Measurements from ENCODE around the gene PCSK5.

The PCSK5 gene

DNA sequence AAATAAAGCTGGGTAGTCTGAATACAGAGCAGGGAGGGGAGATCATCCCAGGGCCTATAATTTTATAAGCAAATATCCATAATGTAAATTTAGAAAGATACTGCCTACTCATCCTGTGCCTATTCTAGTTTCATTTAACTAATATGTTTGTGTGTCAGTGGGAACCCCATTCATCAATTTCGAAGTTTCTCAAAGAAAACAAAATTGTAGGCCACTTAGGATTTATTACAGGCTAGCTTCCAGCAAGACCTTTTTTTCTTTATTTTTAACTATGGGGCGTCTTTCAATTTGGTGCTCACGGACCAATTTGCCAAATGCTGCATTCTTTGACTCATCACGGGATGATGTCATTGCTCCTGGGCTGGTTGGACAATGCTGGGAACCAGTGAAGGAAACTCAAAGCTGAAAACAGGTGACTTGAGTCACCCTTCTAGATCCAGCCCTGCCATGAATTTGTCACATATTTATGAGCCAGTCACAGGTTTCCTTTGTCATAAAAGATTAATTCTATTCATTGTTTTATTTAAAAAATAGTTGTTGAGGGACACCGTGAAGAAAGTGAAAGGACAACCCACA is 13.4 kb downstream of the PCSK5 start:
- H3K27me3 ChIP-seq (ENCODE audit: control insufficient read depth in 1 of 2, insufficient read depth in 2 of 2, low read length in 2 of 2): no peaks in the 10 kb centered on the region
- H3K36me3 ChIP-seq (ENCODE audit: control insufficient read depth in 2 of 2, insufficient read depth in 2 of 2, low read length in 2 of 2): no peaks in the 10 kb centered on the region
- no peak overlapping the region for H3K4me3 ChIP-seq (ENCODE audit: low read length in 2 of 2)
- no peak overlapping the region for H3K27ac ChIP-seq (ENCODE audit: low read length)
- no peaks in the 10 kb centered on the region for H3K9me3 ChIP-seq (ENCODE audit: control insufficient read depth in 2 of 2, low read length in 2 of 2)
- no peak overlapping the region for H3K9ac ChIP-seq (ENCODE audit: low read length in 2 of 2)
- peaks cover 2% of the 10 kb centered on the region for H3K4me1 ChIP-seq (ENCODE audit: control insufficient read depth, insufficient read depth, low read length)

GRCh38 chr9:75904364-75904763 is 13.9 kb downstream of the PCSK5 start:
- Histone ChIP-seq H3K9me3 (ENCODE audit: control insufficient read depth in 2 of 2, low read length in 2 of 2) (no peaks in the 10 kb centered on the region), H3K27ac (ENCODE audit: low read length) (no peak overlapping the region), H3K4me3 (ENCODE audit: low read length in 2 of 2) (no peak overlapping the region), H3K36me3 (ENCODE audit: control insufficient read depth in 2 of 2, insufficient read depth in 2 of 2, low read length in 2 of 2) (no peaks in the 10 kb centered on the region), H3K27me3 (ENCODE audit: control insufficient read depth in 1 of 2, insufficient read depth in 2 of 2, low read length in 2 of 2) (no peaks in the 10 kb centered on the region), H3K9ac (ENCODE audit: low read length in 2 of 2) (no peak overlapping the region), H3K4me1 (ENCODE audit: control insufficient read depth, insufficient read depth, low read length) (peaks cover 2% of the 10 kb centered on the region)

DNA sequence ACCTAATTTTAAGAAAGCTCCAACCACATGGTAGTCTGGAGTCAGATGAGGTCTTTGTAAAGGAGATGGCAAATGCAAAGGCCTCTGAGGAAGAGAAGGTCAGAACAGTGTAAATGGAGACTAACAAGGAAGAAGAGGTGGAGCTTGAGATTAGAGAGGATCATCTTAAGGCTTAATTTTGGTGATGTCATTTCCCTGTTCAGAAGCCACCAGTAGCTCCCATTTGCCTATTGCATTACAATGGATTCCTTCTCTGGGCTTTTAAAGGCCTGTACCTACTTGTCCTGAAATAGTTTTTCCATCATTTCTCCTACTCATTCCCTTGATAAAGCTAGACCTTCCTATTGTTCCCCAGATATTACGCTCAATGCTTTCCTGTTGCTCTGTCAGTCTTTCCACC is 16.1 kb downstream of the PCSK5 start:
- Histone ChIP-seq H3K27me3 (ENCODE audit: control insufficient read depth in 1 of 2, insufficient read depth in 2 of 2, low read length in 2 of 2) (no peaks in the 10 kb centered on the region), H3K27ac (ENCODE audit: low read length) (no peak overlapping the region), H3K9me3 (ENCODE audit: control insufficient read depth in 2 of 2, low read length in 2 of 2) (no peaks in the 10 kb centered on the region), H3K36me3 (ENCODE audit: control insufficient read depth in 2 of 2, insufficient read depth in 2 of 2, low read length in 2 of 2) (no peaks in the 10 kb centered on the region), H3K4me1 (ENCODE audit: control insufficient read depth, insufficient read depth, low read length) (peaks cover 3% of the 10 kb centered on the region), H3K4me3 (ENCODE audit: low read length in 2 of 2) (no peak overlapping the region), H3K9ac (ENCODE audit: low read length in 2 of 2) (no peak overlapping the region)

GRCh38 chr9:75907329-75907728 is 16.9 kb downstream of the PCSK5 start:
- H3K4me3 ChIP-seq (ENCODE audit: low read length in 2 of 2): no peak overlapping the region
- no peak overlapping the region for H3K9ac ChIP-seq (ENCODE audit: low read length in 2 of 2)
- peaks cover 3% of the 10 kb centered on the region for H3K4me1 ChIP-seq (ENCODE audit: control insufficient read depth, insufficient read depth, low read length)
- no peaks in the 10 kb centered on the region for H3K9me3 ChIP-seq (ENCODE audit: control insufficient read depth in 2 of 2, low read length in 2 of 2)
- H3K36me3 ChIP-seq (ENCODE audit: control insufficient read depth in 2 of 2, insufficient read depth in 2 of 2, low read length in 2 of 2): no peaks in the 10 kb centered on the region
- H3K27me3 ChIP-seq (ENCODE audit: control insufficient read depth in 1 of 2, insufficient read depth in 2 of 2, low read length in 2 of 2): no peaks in the 10 kb centered on the region
- no peak overlapping the region for H3K27ac ChIP-seq (ENCODE audit: low read length)

- Histone ChIP-seq H3K36me3 (ENCODE audit: control insufficient read depth in 2 of 2, insufficient read depth in 2 of 2, low read length in 2 of 2) (no peaks in the 10 kb centered on the region), H3K27ac (ENCODE audit: low read length) (no peak overlapping the region), H3K9ac (ENCODE audit: low read length in 2 of 2) (no peak overlapping the region), H3K9me3 (ENCODE audit: control insufficient read depth in 2 of 2, low read length in 2 of 2) (no peaks in the 10 kb centered on the region), H3K4me1 (ENCODE audit: control insufficient read depth, insufficient read depth, low read length) (peaks cover 3% of the 10 kb centered on the region), H3K27me3 (ENCODE audit: control insufficient read depth in 1 of 2, insufficient read depth in 2 of 2, low read length in 2 of 2) (no peaks in the 10 kb centered on the region), H3K4me3 (ENCODE audit: low read length in 2 of 2) (no peak overlapping the region)
Observed at GRCh38 chr9:75907923-75908322, 17.4 kb downstream of the PCSK5 start.

DNA sequence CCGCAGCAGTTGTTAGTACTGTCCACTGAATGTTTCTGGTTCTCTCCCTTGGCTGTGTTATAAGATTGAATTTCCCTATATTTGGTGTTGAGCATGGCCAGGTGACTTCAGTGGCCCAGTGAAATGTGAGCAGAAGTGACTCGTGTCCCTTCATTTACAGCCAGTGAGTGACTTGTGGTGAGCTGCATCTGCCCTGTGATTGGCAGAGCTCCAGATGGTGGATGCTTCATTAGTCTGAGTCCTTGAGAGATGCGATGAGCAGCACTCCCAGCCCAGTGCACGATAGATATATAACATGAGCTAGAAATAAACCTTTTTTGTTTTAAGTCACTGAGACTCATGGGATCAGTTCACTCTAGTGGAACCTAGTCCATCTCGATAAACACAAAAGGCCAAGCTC is 19.3 kb downstream of the PCSK5 start:
- Histone ChIP-seq H3K4me3 (ENCODE audit: low read length in 2 of 2) (no peak overlapping the region), H3K27ac (ENCODE audit: low read length) (no peak overlapping the region), H3K4me1 (ENCODE audit: control insufficient read depth, insufficient read depth, low read length) (peaks cover 3% of the 10 kb centered on the region), H3K27me3 (ENCODE audit: control insufficient read depth in 1 of 2, insufficient read depth in 2 of 2, low read length in 2 of 2) (no peaks in the 10 kb centered on the region), H3K36me3 (ENCODE audit: control insufficient read depth in 2 of 2, insufficient read depth in 2 of 2, low read length in 2 of 2) (no peaks in the 10 kb centered on the region), H3K9ac (ENCODE audit: low read length in 2 of 2) (no peak overlapping the region), H3K9me3 (ENCODE audit: control insufficient read depth in 2 of 2, low read length in 2 of 2) (no peaks in the 10 kb centered on the region)

DNA sequence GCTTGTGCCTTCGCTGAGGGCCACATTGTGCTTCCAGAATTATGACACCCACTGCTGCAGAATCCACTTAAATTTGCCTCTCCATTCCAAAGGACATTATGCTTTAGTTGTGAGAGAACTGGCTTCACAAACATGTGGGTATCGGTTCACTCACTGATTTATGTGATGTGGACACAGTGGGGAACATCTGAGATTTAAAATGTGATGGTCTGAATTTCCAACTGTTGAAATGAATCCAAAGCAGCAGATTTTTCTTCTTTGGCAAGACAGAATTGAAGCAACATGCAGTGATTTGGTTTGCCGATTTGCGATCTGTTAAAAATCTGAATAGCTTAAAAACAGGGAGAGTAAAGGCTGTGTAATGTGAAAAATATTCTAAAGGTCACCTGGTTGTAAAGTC is 20.3 kb downstream of the PCSK5 start:
- Histone ChIP-seq H3K27me3 (ENCODE audit: control insufficient read depth in 1 of 2, insufficient read depth in 2 of 2, low read length in 2 of 2) (no peaks in the 10 kb centered on the region), H3K9me3 (ENCODE audit: control insufficient read depth in 2 of 2, low read length in 2 of 2) (no peaks in the 10 kb centered on the region), H3K27ac (ENCODE audit: low read length) (no peak overlapping the region), H3K4me1 (ENCODE audit: control insufficient read depth, insufficient read depth, low read length) (peaks cover 3% of the 10 kb centered on the region), H3K36me3 (ENCODE audit: control insufficient read depth in 2 of 2, insufficient read depth in 2 of 2, low read length in 2 of 2) (no peaks in the 10 kb centered on the region), H3K9ac (ENCODE audit: low read length in 2 of 2) (no peak overlapping the region), H3K4me3 (ENCODE audit: low read length in 2 of 2) (no peak overlapping the region)

DNA sequence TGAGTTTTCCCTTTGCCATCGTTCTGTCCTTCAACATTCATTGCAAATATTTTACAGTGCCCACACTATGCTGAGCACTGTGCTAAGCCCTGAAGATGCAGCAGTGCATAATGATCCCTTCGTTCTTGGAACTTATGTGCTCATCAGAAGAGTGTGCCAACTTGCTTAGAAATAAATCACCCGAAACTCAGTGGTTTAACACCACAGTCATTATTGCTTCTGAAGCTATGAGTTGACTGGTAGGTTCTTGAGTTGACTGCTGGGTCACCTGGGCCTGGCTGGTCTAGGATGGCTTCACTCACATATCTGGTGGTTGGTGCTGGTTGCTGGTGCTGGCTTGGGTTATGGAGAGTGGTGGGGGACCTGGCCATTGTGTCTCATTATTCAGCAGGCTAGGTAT is 20.9 kb downstream of the PCSK5 start:
- Histone ChIP-seq H3K27ac (ENCODE audit: low read length) (no peak overlapping the region), H3K4me3 (ENCODE audit: low read length in 2 of 2) (no peak overlapping the region), H3K9me3 (ENCODE audit: control insufficient read depth in 2 of 2, low read length in 2 of 2) (no peaks in the 10 kb centered on the region), H3K9ac (ENCODE audit: low read length in 2 of 2) (no peak overlapping the region), H3K36me3 (ENCODE audit: control insufficient read depth in 2 of 2, insufficient read depth in 2 of 2, low read length in 2 of 2) (no peaks in the 10 kb centered on the region), H3K27me3 (ENCODE audit: control insufficient read depth in 1 of 2, insufficient read depth in 2 of 2, low read length in 2 of 2) (no peaks in the 10 kb centered on the region), H3K4me1 (ENCODE audit: control insufficient read depth, insufficient read depth, low read length) (peaks cover 3% of the 10 kb centered on the region)

DNA sequence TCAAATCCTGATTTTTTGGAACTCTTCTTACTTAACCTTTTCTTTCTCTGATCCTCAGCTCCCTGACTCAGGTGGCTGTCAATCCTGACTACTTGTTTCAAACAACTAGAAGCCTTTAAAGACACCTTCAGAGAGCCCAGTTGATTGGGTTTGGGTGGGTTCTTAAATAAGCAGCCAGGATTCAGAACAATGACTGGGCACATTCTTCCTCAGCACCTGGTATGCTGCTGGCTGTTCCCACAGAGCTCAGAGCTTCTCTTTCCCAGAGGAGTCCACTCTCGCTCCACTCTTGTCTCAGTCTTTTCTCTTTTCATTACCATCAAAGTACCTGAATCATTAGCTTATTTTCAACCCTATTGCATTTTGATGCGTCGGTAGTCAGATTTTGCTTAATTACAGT is 22.5 kb downstream of the PCSK5 start:
- Histone ChIP-seq H3K4me1 (ENCODE audit: control insufficient read depth, insufficient read depth, low read length) (peaks cover 2% of the 10 kb centered on the region), H3K4me3 (ENCODE audit: low read length in 2 of 2) (no peak overlapping the region), H3K36me3 (ENCODE audit: control insufficient read depth in 2 of 2, insufficient read depth in 2 of 2, low read length in 2 of 2) (no peaks in the 10 kb centered on the region), H3K9ac (ENCODE audit: low read length in 2 of 2) (no peak overlapping the region), H3K9me3 (ENCODE audit: control insufficient read depth in 2 of 2, low read length in 2 of 2) (no peaks in the 10 kb centered on the region), H3K27me3 (ENCODE audit: control insufficient read depth in 1 of 2, insufficient read depth in 2 of 2, low read length in 2 of 2) (no peaks in the 10 kb centered on the region), H3K27ac (ENCODE audit: low read length) (no peak overlapping the region)

DNA sequence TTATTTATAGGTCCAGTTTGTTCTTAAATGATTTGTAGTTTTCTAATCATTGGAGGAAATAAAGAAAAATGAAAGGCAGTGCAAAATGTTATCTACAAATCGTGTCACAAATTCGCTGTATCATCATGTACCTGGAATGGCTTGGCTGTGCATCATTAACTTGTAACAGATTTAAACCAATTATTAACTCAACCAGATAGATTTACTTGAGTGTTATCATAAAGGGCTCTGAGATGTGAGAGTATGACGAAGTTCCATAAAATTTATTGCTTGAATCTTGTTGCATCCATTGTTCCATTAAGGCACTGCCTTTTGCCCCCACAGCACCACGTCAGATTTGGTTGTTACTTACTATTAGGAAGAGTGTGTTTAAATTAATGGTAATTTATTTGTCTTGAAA is 23.5 kb downstream of the PCSK5 start:
- Histone ChIP-seq H3K36me3 (ENCODE audit: control insufficient read depth in 2 of 2, insufficient read depth in 2 of 2, low read length in 2 of 2) (no peaks in the 10 kb centered on the region), H3K9ac (ENCODE audit: low read length in 2 of 2) (no peak overlapping the region), H3K27ac (ENCODE audit: low read length) (no peak overlapping the region), H3K9me3 (ENCODE audit: control insufficient read depth in 2 of 2, low read length in 2 of 2) (no peaks in the 10 kb centered on the region), H3K27me3 (ENCODE audit: control insufficient read depth in 1 of 2, insufficient read depth in 2 of 2, low read length in 2 of 2) (no peaks in the 10 kb centered on the region), H3K4me1 (ENCODE audit: control insufficient read depth, insufficient read depth, low read length) (peaks cover 2% of the 10 kb centered on the region), H3K4me3 (ENCODE audit: low read length in 2 of 2) (no peak overlapping the region)

DNA sequence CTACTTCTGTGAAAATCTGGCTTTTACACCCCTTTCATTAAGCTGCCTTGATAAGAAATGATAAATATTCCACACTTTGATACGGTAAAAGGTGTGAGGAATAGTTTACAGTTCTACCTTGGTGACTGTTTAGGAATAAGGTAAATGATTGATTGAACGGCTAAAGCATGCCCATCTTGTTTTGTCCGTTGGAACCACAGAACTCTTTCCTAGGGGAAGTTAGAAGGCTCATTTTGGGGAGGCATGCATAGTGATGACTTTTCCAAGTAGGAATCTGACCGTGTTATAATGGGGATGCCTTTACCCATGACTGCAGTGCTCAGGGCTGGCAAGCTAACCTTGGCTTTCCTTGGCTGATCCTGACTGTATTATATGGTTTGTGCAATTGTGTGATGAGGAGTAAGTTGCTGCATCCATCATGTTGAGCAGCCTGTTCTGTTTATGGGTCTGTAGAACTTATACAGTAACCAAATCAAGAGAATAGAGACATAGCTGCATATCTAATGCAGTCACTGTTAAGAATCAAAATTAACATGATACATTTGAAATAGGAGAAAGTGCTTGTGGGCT is 24.5 kb downstream of the PCSK5 start:
- Histone ChIP-seq H3K36me3 (ENCODE audit: control insufficient read depth in 2 of 2, insufficient read depth in 2 of 2, low read length in 2 of 2) (no peaks in the 10 kb centered on the region), H3K4me3 (ENCODE audit: low read length in 2 of 2) (no peak overlapping the region), H3K9ac (ENCODE audit: low read length in 2 of 2) (no peak overlapping the region), H3K4me1 (ENCODE audit: control insufficient read depth, insufficient read depth, low read length) (no peaks in the 10 kb centered on the region), H3K27me3 (ENCODE audit: control insufficient read depth in 1 of 2, insufficient read depth in 2 of 2, low read length in 2 of 2) (no peaks in the 10 kb centered on the region), H3K27ac (ENCODE audit: low read length) (no peak overlapping the region), H3K9me3 (ENCODE audit: control insufficient read depth in 2 of 2, low read length in 2 of 2) (no peaks in the 10 kb centered on the region)
